HEK293T (cell line): ENCODE results near the gene DNAH3.

ENCODE experiments used
- ARNT ChIP-seq: fragments of 450-650 bp; IDR thresholded peaks from 2 replicates; pipeline ENCODE4 v1.6.1; 2017; ENCODE audit warnings: mild to moderate bottlenecking
- BHLHE40 ChIP-seq: fragments of 450-650 bp; IDR thresholded peaks from 2 replicates; pipeline ENCODE4 v1.6.1; 2016; ENCODE audit warnings: mild to moderate bottlenecking, moderate library complexity, borderline replicate concordance
- CTBP1 ChIP-seq: fragments of 450-650 bp; IDR thresholded peaks from 2 replicates; pipeline ENCODE4 v1.6.1; 2016; ENCODE audit warnings: borderline replicate concordance
- ELF4 ChIP-seq: fragments of 450-650 bp; IDR thresholded peaks from 2 replicates; pipeline ENCODE4 v1.6.1; 2017; ENCODE audit warnings: antibody characterized with exemption
- FOXA1 ChIP-seq: fragments of 450-650 bp; IDR thresholded peaks from 2 replicates; pipeline ENCODE4 v1.6.1; 2016; ENCODE audit warnings: mild to moderate bottlenecking
- FOXK2 ChIP-seq: fragments of 450-650 bp; IDR thresholded peaks from 2 replicates; pipeline ENCODE4 v1.6.1; 2016; ENCODE audit warnings: mild to moderate bottlenecking
- FOXM1 ChIP-seq: fragments of 450-650 bp; IDR thresholded peaks from 2 replicates; pipeline ENCODE4 v1.6.1; 2017; ENCODE audit warnings: mild to moderate bottlenecking, borderline replicate concordance
- HDGF ChIP-seq: fragments of 450-650 bp; IDR thresholded peaks from 2 replicates; pipeline ENCODE4 v1.6.1; 2017; ENCODE audit warnings: antibody characterized with exemption, borderline replicate concordance
- NFRKB ChIP-seq: fragments of 450-650 bp; IDR thresholded peaks from 2 replicates; pipeline ENCODE4 v1.6.1; 2016; ENCODE audit warnings: mild to moderate bottlenecking, moderate library complexity
- PKNOX1 ChIP-seq: fragments of 450-650 bp; IDR thresholded peaks from 2 replicates; pipeline ENCODE4 v1.6.1; 2016
- SP1 ChIP-seq: fragments of 450-650 bp; IDR thresholded peaks from 2 replicates; pipeline ENCODE4 v1.6.1; 2017
- SUZ12 ChIP-seq: fragments of 450-650 bp; IDR thresholded peaks from 2 replicates; pipeline ENCODE4 v1.6.1; 2016; ENCODE audit warnings: mild to moderate bottlenecking
- TARDBP ChIP-seq: fragments of 450-650 bp; IDR thresholded peaks from 2 replicates; pipeline ENCODE4 v1.6.1; 2016
- ZNF384 ChIP-seq: fragments of 450-650 bp; IDR thresholded peaks from 2 replicates; pipeline ENCODE4 v1.6.1; 2016

GRCh38 chr16:21172650-21173049 is 22.0 kb upstream of the DNAH3 start:
- no peak for TF ChIP-seq SP1
- TF ChIP-seq FOXA1 = no peak
- no peak for TF ChIP-seq BHLHE40
- TF ChIP-seq TARDBP = no peak
- TF ChIP-seq FOXM1 = no peak
- TF ChIP-seq ARNT = no peak
- no peak for TF ChIP-seq ELF4
- TF ChIP-seq HDGF = no peak
- no peak for TF ChIP-seq FOXK2
- no peak for TF ChIP-seq NFRKB
- TF ChIP-seq SUZ12 = no peak
- no peak for TF ChIP-seq CTBP1
- no peak for TF ChIP-seq PKNOX1
- no peak for TF ChIP-seq ZNF384
